ENCODE results near the gene TTC36. TPM values are rescaled to one million over a fixed set of nuclear protein-coding genes. Genes with fewer than 3 reads are reported as not detected.

Gene TTC36
- total and polyA plus RNA-seq, 2 experiments from 2014 or later, result 0.40 to 1.0 TPM

DNA sequence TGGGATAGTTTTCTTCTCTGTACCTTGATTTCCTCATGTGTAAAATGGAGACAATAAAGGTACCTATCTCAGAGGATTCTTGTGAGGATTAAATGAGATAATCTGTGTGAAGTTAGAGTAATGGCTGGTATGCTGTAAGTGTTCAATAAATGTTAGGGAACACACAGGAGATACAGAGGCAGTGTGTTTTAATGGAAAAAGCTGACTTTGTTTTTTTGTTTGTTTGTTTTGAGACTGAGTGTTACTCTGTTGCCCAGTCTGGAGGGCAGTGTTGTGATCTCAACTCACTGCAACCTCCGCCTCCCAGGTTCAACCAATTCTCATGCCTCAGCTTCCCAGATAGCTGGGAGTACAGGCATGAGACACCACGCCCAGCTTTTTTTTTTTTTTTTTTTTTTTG is 42.4 kb downstream of the TTC36 start (continued):
- no peak for TF ChIP-seq REST (IDR thresholded peaks at IDR 0.05; ENCODE audit: unreplicated experiment)
- no peak for TF ChIP-seq ZNF114 (CRISPR knock-in tag; IDR thresholded peaks at IDR 0.05)

DNA sequence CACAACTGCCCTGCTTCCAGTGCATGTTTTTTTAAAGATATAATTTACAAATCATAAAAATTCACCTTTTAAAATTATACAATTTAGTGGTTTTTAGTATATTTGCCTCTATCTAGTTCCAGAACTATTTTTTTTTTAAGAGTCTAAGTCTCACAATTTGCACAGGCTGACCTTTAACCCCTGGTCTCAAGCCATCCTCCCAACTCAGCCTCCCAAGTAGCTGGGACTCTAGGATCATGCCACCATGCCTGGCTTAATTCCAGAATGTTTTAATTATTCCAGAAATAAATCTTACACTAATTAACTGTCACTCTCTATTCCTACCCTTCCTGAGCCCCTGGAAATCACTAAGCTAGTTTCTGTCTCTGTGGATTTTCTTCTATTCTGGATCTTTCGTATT is 43.5 kb downstream of the TTC36 start:
- H3K27ac ChIP-seq (ENCODE audit: low read depth), result no peak overlapping the region
- H3K79me2 ChIP-seq (replicated peaks; ENCODE audit: insufficient read depth), result peaks cover 34% of the 10 kb centered on the region
- H3F3A ChIP-seq (replicated peaks; ENCODE audit: low read depth), result peaks cover 5% of the 10 kb centered on the region; the same call in 1 of the 2 replicates
- Mint-ChIP-seq H3K27me3 (ENCODE audit: insufficient read depth, low read depth, poor library complexity) (peaks cover 6% of the 10 kb centered on the region), H3K36me3 (ENCODE audit: low read depth) (no peaks in the 10 kb centered on the region), H3K4me1 (peaks cover 7% of the 10 kb centered on the region), H3K4me3 (no peak overlapping the region), H3K9me3 (no peaks in the 10 kb centered on the region), H3K27ac (no peak overlapping the region)
- DNase-seq (ENCODE audit: low spot score) (no peak), ATAC-seq (no peak)
- H3K4me3 ChIP-seq, result no peak overlapping the region
- H3K4me2 ChIP-seq, result no peak overlapping the region
- H3K9me2 ChIP-seq (ENCODE audit: insufficient read depth), result no peaks in the 10 kb centered on the region
- no peaks in the 10 kb centered on the region for H3K36me3 ChIP-seq (ENCODE audit: insufficient read depth)
- peaks cover 26% of the 10 kb centered on the region for H4K20me1 ChIP-seq (replicated peaks; ENCODE audit: insufficient read depth)
- H2AFZ ChIP-seq, result no peak overlapping the region
- H3K4me1 ChIP-seq (ENCODE audit: insufficient read depth), result peaks cover 6% of the 10 kb centered on the region
- no peaks in the 10 kb centered on the region for H3K27me3 ChIP-seq (ENCODE audit: insufficient read depth)
- TF ChIP-seq JUNB (IDR thresholded peaks at IDR 0.05; ENCODE audit: unreplicated experiment) (no peak), ZNF331 (CRISPR knock-in tag; IDR thresholded peaks at IDR 0.05; ENCODE audit: low read depth) (no peak), NANOG (IDR thresholded peaks at IDR 0.05; ENCODE audit: borderline replicate concordance) (no peak), REST (IDR thresholded peaks at IDR 0.05; ENCODE audit: unreplicated experiment) (no peak), CREB1 (CRISPR knock-in tag; IDR thresholded peaks at IDR 0.05; ENCODE audit: low read depth) (no peak), STAT1 (IDR thresholded peaks at IDR 0.05; ENCODE audit: unreplicated experiment) (no peak), EZH2phosphoT487 (IDR thresholded peaks at IDR 0.05; ENCODE audit: unreplicated experiment) (no peak), EZH2 (IDR thresholded peaks at IDR 0.05; ENCODE audit: low read depth, unreplicated experiment) (no peak), ZNF114 (CRISPR knock-in tag; IDR thresholded peaks at IDR 0.05) (no peak)
- TF ChIP-seq, protein P1, sequence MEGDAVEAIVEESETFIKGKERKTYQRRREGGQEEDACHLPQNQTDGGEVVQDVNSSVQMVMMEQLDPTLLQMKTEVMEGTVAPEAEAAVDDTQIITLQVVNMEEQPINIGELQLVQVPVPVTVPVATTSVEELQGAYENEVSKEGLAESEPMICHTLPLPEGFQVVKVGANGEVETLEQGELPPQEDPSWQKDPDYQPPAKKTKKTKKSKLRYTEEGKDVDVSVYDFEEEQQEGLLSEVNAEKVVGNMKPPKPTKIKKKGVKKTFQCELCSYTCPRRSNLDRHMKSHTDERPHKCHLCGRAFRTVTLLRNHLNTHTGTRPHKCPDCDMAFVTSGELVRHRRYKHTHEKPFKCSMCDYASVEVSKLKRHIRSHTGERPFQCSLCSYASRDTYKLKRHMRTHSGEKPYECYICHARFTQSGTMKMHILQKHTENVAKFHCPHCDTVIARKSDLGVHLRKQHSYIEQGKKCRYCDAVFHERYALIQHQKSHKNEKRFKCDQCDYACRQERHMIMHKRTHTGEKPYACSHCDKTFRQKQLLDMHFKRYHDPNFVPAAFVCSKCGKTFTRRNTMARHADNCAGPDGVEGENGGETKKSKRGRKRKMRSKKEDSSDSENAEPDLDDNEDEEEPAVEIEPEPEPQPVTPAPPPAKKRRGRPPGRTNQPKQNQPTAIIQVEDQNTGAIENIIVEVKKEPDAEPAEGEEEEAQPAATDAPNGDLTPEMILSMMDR (conservative IDR thresholded peaks at IDR 0.05; ENCODE audit: low read depth in 2 of 2), result no peak

Measured in GM23338 (cell line).